ENCODE results near the gene TSPAN7.

TSPAN7 gene, protein sequence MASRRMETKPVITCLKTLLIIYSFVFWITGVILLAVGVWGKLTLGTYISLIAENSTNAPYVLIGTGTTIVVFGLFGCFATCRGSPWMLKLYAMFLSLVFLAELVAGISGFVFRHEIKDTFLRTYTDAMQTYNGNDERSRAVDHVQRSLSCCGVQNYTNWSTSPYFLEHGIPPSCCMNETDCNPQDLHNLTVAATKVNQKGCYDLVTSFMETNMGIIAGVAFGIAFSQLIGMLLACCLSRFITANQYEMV

GRCh38 chrX:38561126-38561868 is at the start of gene TSPAN7:
Gene TSPAN7, plus strand, starts transcription at chrX:38561542. Its CDS starts 5 bp downstream, at chrX:38561547.
- TF ChIP-seq, protein P1, sequence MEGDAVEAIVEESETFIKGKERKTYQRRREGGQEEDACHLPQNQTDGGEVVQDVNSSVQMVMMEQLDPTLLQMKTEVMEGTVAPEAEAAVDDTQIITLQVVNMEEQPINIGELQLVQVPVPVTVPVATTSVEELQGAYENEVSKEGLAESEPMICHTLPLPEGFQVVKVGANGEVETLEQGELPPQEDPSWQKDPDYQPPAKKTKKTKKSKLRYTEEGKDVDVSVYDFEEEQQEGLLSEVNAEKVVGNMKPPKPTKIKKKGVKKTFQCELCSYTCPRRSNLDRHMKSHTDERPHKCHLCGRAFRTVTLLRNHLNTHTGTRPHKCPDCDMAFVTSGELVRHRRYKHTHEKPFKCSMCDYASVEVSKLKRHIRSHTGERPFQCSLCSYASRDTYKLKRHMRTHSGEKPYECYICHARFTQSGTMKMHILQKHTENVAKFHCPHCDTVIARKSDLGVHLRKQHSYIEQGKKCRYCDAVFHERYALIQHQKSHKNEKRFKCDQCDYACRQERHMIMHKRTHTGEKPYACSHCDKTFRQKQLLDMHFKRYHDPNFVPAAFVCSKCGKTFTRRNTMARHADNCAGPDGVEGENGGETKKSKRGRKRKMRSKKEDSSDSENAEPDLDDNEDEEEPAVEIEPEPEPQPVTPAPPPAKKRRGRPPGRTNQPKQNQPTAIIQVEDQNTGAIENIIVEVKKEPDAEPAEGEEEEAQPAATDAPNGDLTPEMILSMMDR (IDR thresholded peaks at IDR 0.05; ENCODE audit: borderline replicate concordance, insufficient read depth, low read depth, low read length) = no peak
- H3K4me3 ChIP-seq (ENCODE audit: low read depth, low read length) = peak within 1 kb of the TSS; percentile 40

GRCh38 chrX:38513112-38513742 is 48.1 kb upstream of the TSPAN7 start:
- TF ChIP-seq, protein P1 (IDR thresholded peaks at IDR 0.05; ENCODE audit: borderline replicate concordance, insufficient read depth, low read depth, low read length) = no peak

GRCh38 chrX:38514016-38514854 is 47.1 kb upstream of the TSPAN7 start:
- TF ChIP-seq, protein P1 (IDR thresholded peaks at IDR 0.05; ENCODE audit: borderline replicate concordance, insufficient read depth, low read depth, low read length) = no peak
- no peak overlapping the region for H3K4me3 ChIP-seq (ENCODE audit: low read depth, low read length)

More at GRCh38 chrX:38513112-38513742, 48.1 kb upstream of the TSPAN7 start:
- H3K4me3 ChIP-seq (ENCODE audit: low read depth, low read length) = no peak overlapping the region

- TF ChIP-seq, protein P1 (IDR thresholded peaks at IDR 0.05; ENCODE audit: borderline replicate concordance, insufficient read depth, low read depth, low read length) = no peak
- H3K4me3 ChIP-seq (ENCODE audit: low read depth, low read length) = no peak overlapping the region
Measured at GRCh38 chrX:38515291-38515690, 46.1 kb upstream of the TSPAN7 start.

DNA sequence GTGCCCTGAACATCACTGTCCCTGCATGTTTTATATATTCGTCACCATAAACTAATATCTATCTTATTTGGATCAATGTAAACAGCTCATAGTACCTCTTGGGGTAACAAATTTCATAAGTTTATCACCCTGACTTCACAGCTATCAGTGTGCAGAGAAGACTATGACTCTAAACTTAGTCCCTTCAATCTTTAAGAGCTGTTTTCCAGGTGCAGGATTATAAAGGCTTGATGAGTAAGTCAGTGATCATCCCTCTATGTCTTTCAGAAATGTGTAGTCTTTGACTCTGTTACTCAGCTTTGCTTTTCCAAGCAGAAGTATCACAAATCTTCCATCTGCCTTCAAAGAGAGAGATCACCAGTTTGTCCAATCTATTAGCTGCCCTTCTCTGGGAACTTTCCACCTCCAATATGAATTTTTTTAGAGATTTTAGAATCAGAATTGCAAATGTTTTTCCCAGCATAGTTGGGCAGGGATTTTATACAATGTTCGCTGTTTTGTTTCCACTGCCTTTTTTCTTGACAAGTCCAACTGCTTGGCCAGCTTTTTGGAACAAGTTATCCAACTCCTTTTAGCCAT is 45.1 kb upstream of the TSPAN7 start:
- TF ChIP-seq, protein P1 (IDR thresholded peaks at IDR 0.05; ENCODE audit: borderline replicate concordance, insufficient read depth, low read depth, low read length) = no peak
- H3K4me3 ChIP-seq (ENCODE audit: low read depth, low read length) = no peak overlapping the region

DNA sequence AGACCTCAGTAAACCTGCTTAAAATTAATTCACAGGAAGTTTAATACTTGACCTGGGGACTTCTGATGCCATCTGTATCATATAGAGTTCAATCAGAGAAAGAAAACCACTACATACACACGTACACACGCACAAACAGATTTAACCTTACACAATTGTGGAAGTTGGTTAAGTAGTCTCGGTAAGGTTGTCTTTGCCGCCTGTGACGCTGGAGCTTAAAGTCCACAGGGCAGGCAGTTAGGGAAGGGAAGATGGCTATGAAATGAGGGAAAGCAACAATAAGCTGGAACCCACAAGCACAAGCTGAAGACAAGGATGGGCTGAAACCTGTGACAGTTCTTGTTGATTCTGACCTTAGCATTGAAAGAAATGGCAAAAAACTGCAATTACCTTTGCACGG is 41.7 kb upstream of the TSPAN7 start:
- H3K4me3 ChIP-seq (ENCODE audit: low read depth, low read length) = no peak overlapping the region

More for the DNA sequence above, 41.7 kb upstream of the TSPAN7 start:
- TF ChIP-seq, protein P1 (IDR thresholded peaks at IDR 0.05; ENCODE audit: borderline replicate concordance, insufficient read depth, low read depth, low read length) = no peak
